Keratinocyte (primary cell): Measurements from ENCODE around the gene MXRA7.

Experiments used
- CTCF ChIP-seq, 3 experiments: IDR thresholded peaks in 1 of 3; conservative IDR thresholded peaks in 1 of 3; optimal IDR thresholded peaks in 1 of 3; 2 replicates in 2 of 3; 3 replicates in 1 of 3; pipeline versions ENCODE3 to v1.5.1; 2011; ENCODE audit warnings: low read length in 3 of 3, mild to moderate bottlenecking in 3 of 3, moderate library complexity in 2 of 3, control low read depth in 1 of 3, inconsistent platforms in 1 of 3; ENCODE audit not compliant: insufficient read depth in 2 of 3; ENCODE audit errors: extremely low read depth in 1 of 3
- EZH2 ChIP-seq: IDR thresholded peaks from one replicate; pipeline ENCODE4 v1.6.1; 2012; ENCODE audit warnings: inconsistent platforms, mild to moderate bottlenecking, low read length, moderate library complexity

DNA sequence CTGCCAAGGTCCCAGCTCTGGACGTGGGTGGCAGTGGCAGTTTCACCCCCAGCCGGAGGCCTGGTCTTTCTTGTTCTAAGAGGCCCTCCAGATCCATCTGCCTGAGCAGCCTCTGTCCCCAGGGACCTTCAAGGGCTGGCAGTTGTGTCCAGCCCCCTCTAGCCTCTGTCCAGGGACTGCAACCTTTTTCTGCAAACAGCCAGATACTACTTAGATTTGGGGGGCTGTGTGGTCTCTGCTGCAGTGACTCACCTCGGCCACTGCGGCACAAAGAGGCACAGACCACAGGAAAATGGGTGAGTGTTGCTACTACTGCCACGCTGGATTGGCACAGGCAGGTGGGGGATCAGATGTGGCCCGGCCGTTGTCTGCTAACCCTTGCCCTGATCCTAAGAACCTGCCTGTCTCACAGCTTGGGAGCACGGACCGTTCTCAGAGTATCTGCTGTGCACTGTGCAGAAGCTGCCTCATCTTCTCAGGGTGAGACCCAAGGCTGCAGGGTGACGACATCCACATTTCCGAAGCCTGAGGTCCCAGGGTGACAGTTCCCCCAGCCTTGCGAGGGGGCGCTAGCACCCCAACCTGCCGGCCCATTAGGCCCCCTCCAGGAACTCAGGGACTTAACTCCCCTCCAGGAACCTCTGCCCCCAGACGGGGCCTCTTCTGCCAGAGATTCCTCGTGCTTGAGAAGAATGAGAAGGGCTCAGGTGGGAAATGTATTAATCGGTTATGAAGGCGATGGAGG, 27.6 kb downstream of the MXRA7 start:
- TF ChIP-seq CTCF (optimal IDR thresholded peaks at IDR 0.05 in 1 of 3, IDR thresholded peaks at IDR 0.05 in 1 of 3, conservative IDR thresholded peaks at IDR 0.05 in 1 of 3; ENCODE audit: extremely low read depth in 1 of 3, insufficient read depth in 2 of 3, low read length in 3 of 3) (no peak), EZH2 (no peak)
